ENCODE results near the gene COG4.

The COG4 gene

DNA sequence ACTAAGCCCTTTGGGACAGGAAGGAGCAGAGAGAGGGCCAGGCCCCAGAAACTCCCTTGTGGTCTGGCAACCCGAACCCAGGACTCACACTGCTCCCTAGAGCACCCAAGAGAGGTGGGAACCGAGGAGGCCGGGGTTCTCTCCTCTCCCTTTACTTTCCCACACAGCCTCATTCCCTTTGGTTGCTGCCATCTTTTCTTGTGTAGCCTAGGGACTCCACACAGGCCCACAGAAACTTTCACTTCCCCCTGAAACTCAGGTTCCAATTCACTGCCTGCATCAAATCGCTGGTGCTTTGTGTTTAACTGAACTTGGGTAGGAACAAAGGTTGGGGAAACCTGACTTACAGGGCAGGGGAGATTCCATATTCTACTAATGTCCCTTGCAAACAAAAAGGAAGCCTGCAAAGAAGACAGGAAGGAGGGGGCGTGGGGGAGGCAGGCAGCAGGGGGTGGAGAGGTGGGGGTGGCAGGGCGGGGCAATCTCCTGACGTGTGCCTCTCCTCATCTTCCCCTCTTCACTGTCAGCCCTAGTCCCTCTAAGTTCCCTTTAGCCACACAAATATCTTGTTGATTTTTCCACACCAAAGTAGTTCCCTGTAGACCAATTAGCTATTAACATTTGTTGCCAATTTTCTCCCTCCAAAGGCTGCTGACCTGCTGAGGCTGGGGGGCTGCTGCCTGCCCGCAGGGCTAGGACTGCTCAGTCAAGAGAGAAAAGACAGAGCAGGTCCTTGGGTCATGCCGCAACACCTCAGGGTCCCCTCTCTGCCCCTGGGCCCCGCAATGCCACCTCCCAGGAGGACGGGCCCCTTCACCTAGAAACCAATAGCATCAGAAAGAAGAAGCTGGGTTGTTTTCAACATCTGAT, 92.5 kb downstream of the COG4 start:
- DNase-seq: peak; percentile 76

Data from GF-D8 (cell line).